IPS-20b (cell line): ENCODE results near the gene ATP6V1C2.

Source experiments
- H3K27ac ChIP-seq: one replicate; pipeline ENCODE4 v1.5.1; 2013; ENCODE audit warnings: low read length
- H3K27me3 ChIP-seq: 2 replicates; pipeline ENCODE4 v1.6.1; 2013; ENCODE audit warnings: mild to moderate bottlenecking, low read length, inconsistent platforms; ENCODE audit not compliant: insufficient read depth
- H3K36me3 ChIP-seq: 2 replicates; pipeline ENCODE4 v1.6.1; 2013; ENCODE audit warnings: low read depth, mild to moderate bottlenecking, inconsistent platforms, low read length, moderate library complexity; ENCODE audit not compliant: insufficient read depth
- H3K4me1 ChIP-seq: 2 replicates; pipeline ENCODE4 v1.6.1; 2013; ENCODE audit warnings: mild to moderate bottlenecking, control low read depth, inconsistent platforms, low read length, moderate library complexity; ENCODE audit not compliant: insufficient read depth
- H3K4me3 ChIP-seq: 2 replicates; pipeline ENCODE4 v1.5.1; 2013; ENCODE audit warnings: mild to moderate bottlenecking, low read length, inconsistent platforms
- H3K9ac ChIP-seq: 2 replicates; pipeline ENCODE4 v1.6.1; 2013; ENCODE audit warnings: low read depth, mild to moderate bottlenecking, inconsistent platforms, low read length, moderate library complexity
- H3K9me3 ChIP-seq: 2 replicates; pipeline ENCODE4 v1.6.1; 2013; ENCODE audit warnings: mild to moderate bottlenecking, low read depth, low read length, inconsistent platforms; ENCODE audit not compliant: insufficient read depth

ATP6V1C2 gene

DNA sequence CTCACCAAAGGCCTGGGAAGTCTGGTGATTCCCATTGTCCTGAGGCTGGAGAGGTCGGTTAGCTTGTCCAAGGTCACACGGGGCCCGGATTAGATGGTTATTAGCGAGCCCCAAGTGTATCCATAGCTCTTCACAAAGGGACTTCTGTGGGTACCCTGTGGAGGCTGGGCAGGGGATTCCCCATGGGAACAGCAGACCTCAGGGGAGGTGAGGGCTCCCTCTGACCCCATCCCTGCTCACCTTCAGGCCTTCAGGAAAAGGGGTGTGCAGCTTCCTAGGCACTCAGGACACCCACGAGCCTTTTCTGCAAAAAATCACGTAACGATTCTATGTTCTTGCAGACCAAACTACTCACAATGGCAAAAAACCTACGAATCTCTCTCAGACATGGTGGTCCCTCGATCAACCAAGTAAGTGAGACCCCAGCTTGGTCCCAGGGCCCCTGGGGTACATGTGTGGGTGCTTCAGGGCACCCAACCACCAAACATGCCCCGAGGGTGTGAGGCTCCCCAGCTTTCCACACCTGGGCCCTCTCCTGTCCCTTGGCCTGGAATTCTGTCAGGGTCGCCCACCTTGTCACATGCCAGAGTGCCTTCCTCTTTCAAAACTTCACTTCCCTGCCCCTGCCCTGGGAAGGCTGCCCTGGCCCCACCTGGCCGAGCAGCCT, 50.9 kb downstream of the ATP6V1C2 start:
- Histone ChIP-seq H3K36me3 (no peaks in the 10 kb centered on the region), H3K9ac (no peak overlapping the region), H3K27ac (no peak overlapping the region), H3K9me3 (no peaks in the 10 kb centered on the region), H3K4me3 (no peak overlapping the region), H3K4me1 (no peaks in the 10 kb centered on the region), H3K27me3 (no peaks in the 10 kb centered on the region)

DNA sequence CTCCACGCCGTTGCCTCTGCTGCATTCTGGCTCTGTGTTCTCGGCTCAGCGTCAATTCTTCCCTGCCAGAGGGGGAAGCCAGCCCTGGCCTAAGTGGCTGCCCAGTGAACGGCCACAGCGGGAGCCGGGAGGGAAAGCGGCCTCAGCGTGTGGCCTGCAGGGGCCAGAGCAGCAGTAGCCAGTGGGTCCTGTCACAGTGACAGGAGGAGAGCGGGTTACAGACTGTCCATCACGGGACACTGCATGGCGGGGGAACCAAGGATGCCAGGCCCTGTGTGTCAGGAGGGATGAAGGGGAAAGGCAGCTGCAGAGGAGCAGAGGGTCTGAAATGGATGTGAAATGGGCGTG, 51.4 kb downstream of the ATP6V1C2 start:
- Histone ChIP-seq H3K4me3 (no peak overlapping the region), H3K27ac (no peak overlapping the region), H3K4me1 (no peaks in the 10 kb centered on the region), H3K27me3 (no peaks in the 10 kb centered on the region), H3K9me3 (no peaks in the 10 kb centered on the region), H3K9ac (no peak overlapping the region), H3K36me3 (no peaks in the 10 kb centered on the region)

DNA sequence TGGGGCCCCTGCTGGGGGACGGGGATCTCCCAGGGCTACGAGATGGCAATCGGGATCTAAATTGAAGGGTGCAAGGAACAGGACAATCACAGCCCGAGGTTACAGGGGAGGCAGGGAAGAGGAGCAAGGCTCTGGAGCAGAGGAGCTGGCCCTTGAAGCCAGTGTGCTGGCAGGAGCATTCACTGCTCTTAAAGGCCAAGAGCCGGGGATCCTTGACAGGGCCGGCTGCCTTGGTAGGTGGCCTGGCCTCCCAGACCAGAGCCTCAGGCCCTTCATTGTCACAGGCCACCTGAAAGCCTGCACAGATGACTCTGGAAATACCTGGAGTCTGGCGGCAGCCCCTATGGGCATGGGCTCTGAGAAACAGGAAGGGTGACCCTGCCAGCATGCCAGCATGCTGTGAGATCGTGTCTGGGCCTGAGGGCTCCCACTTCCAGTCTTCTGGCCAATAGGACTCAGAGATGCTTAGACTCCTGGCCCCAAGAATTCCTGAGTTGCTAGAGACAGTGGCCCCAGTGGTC, 52.5 kb downstream of the ATP6V1C2 start:
- H3K9me3 ChIP-seq, result no peaks in the 10 kb centered on the region
- no peak overlapping the region for H3K9ac ChIP-seq
- no peak overlapping the region for H3K4me3 ChIP-seq
- H3K27me3 ChIP-seq, result no peaks in the 10 kb centered on the region
- peaks cover 4% of the 10 kb centered on the region; the same call in 1 of the 2 replicates for H3K36me3 ChIP-seq
- no peaks in the 10 kb centered on the region for H3K4me1 ChIP-seq
- H3K27ac ChIP-seq, result no peak overlapping the region

DNA sequence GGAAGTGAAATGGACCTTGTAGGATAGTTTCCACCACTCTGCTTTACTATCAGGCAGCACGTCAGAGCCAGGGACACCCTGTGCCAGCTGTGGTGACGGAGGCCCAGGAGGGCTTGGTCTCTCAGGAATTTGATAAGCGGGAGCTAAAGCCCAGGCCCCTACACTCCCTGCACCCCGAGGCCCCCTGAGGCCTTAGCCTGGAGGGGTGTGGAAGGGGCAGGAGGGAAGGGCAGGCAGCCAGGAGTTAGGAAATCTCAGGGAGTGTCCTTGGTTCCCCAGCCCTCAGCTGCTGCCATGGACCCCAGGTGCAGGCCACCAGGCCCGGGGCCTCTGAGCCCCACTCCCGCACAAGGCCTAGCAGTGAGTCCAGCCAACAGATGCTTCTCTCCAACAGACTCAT, 53.0 kb downstream of the ATP6V1C2 start:
- H3K9me3 ChIP-seq, result no peaks in the 10 kb centered on the region
- H3K27me3 ChIP-seq, result no peaks in the 10 kb centered on the region
- no peaks in the 10 kb centered on the region for H3K4me1 ChIP-seq
- H3K36me3 ChIP-seq, result peaks cover 4% of the 10 kb centered on the region; the same call in 1 of the 2 replicates
- H3K9ac ChIP-seq, result no peak overlapping the region
- no peak overlapping the region for H3K27ac ChIP-seq
- no peak overlapping the region for H3K4me3 ChIP-seq

DNA sequence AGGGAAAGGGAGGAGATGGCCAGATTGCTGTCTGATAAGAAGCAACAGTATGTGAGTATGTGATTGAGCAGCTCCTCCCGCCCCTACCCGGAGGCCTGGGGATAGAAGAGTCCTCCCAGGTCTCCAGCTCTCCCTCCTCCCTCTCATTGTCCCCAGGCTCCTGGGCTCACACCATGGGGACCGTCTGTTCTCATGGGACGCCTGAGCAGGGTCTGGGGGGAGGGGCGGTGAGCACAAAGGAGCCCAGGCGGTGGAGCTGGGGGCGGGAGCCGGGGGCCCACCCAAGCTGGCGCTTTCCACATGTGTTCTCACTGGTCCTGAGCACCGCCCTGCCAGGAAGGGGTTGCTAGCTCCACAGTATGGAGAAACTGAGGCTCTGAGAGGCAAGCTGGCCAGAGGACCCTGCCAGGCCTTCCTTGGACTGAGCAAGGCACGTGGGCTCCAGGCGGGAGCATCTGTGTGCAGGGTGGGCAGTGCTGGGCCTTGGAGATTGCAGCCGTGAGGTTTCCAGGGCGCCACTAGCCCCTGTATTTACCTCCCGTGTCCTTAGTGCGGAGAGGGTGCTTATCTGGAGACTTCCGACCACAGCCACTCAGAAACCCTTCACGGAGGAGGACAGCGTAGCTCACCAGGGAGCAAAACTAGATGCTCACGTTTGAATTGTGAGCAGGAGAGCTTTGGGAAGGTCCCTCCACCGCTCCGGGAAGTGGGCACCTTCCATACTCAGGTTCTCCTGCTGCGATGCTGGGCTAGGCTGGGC, 53.8 kb downstream of the ATP6V1C2 start:
- no peak overlapping the region for H3K27ac ChIP-seq
- H3K4me3 ChIP-seq, result no peak overlapping the region
- no peak overlapping the region for H3K9ac ChIP-seq
- H3K4me1 ChIP-seq, result no peaks in the 10 kb centered on the region
- H3K9me3 ChIP-seq, result no peaks in the 10 kb centered on the region
- H3K27me3 ChIP-seq, result no peaks in the 10 kb centered on the region
- peaks cover 11% of the 10 kb centered on the region; the same call in 1 of the 2 replicates for H3K36me3 ChIP-seq

DNA sequence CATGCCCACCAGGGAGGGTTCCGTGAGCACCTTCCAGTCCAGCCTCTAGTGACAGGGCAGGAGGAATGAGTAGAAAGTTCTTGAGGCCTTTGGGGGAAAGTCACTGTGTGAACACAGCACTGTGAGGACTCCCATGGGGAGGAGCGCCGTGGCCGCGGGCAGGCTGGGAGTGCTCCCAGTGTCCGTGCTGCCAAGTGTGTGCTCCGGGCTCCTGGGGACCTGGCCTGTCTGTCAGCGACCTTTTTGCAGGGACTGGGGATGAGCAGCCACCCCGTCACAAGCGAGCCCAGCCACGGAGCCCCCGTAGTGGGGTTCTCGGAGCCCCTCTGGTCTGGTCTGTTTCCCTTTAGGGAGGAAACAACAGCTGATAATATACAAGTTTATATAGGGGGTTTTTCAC, 54.4 kb downstream of the ATP6V1C2 start:
- Histone ChIP-seq H3K27ac (no peak overlapping the region), H3K27me3 (no peaks in the 10 kb centered on the region), H3K9me3 (no peaks in the 10 kb centered on the region), H3K4me3 (no peak overlapping the region), H3K36me3 (peaks cover 17% of the 10 kb centered on the region), H3K9ac (no peak overlapping the region), H3K4me1 (no peaks in the 10 kb centered on the region)

DNA sequence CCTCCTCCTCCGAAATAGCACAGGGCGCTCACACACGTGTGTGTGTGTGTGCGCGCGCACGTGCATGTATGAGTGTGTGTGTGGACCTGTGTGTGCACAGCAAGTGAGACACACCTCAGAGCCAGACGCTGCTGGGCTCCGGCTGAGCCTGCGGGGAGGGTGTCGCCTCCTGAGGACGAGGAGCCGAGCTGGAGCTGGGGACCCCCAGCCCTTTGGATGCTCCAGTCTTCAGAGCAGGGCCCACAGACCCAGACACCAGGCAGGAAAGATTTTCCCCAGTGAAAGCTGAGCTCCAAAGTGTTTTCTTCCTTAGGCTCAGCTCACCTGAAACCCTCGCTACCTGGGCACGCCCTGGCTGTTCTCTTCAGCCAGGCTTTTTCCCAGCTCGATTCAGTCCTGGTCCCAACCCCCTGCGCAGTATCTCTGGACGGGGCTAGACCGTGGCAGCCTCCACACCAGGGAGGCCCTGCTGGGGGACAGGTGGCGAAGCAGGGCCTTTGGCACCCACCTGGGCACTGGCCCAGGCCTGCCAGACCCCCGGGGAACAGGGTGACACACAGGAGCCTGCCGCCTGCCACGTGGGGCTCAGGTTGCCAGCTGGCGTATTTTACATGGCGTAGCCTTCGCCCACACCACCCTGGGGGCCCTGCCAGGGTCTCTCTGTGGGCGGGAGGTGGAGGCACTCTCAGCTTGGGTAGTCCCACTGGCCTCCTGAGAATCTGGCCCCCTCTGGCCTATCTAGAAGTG, 55.0 kb downstream of the ATP6V1C2 start:
- no peaks in the 10 kb centered on the region for H3K9me3 ChIP-seq
- no peaks in the 10 kb centered on the region for H3K27me3 ChIP-seq
- H3K9ac ChIP-seq, result no peak overlapping the region
- no peaks in the 10 kb centered on the region for H3K4me1 ChIP-seq
- H3K27ac ChIP-seq, result no peak overlapping the region
- H3K36me3 ChIP-seq, result peaks cover 23% of the 10 kb centered on the region
- H3K4me3 ChIP-seq, result no peak overlapping the region

DNA sequence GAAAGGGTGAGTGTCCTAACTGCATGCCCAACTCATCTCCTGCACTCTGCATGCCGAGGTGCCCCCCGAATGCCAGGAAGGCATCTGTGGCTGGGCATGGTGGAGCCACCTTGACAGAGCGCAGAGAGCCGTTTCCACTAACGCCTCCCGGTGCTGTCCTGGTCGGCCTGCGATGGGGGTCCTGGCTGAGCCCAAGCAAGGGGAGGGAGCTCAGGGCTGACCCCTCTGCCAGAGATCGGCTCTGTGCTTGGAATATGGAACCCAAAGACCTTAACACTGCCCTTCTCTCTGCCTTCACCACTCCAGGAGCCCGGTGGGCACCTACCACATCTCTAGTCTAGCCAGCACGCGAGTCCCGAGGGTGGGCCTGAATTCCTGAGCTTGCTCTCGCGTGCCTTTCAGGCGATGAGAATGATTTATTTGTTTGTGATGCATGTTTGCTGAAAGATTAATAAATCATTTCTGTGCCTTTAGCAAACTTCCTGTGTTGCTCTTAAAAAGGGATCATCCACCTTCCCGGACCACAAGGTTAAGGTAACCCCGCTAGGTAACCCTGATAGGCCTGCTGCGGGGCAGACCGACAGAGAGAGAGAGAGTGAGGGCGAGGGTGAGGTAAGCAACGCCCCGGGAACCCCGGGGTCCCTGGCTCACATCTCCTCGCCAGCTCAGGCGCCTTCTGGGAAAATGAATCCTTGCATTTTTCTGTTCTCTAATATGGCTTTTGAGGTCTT, 55.8 kb downstream of the ATP6V1C2 start:
- H3K9ac ChIP-seq, result no peak overlapping the region
- no peak overlapping the region for H3K4me3 ChIP-seq
- H3K27me3 ChIP-seq, result no peaks in the 10 kb centered on the region
- no peaks in the 10 kb centered on the region for H3K9me3 ChIP-seq
- no peaks in the 10 kb centered on the region for H3K4me1 ChIP-seq
- H3K27ac ChIP-seq, result no peak overlapping the region
- peaks cover 32% of the 10 kb centered on the region for H3K36me3 ChIP-seq

DNA sequence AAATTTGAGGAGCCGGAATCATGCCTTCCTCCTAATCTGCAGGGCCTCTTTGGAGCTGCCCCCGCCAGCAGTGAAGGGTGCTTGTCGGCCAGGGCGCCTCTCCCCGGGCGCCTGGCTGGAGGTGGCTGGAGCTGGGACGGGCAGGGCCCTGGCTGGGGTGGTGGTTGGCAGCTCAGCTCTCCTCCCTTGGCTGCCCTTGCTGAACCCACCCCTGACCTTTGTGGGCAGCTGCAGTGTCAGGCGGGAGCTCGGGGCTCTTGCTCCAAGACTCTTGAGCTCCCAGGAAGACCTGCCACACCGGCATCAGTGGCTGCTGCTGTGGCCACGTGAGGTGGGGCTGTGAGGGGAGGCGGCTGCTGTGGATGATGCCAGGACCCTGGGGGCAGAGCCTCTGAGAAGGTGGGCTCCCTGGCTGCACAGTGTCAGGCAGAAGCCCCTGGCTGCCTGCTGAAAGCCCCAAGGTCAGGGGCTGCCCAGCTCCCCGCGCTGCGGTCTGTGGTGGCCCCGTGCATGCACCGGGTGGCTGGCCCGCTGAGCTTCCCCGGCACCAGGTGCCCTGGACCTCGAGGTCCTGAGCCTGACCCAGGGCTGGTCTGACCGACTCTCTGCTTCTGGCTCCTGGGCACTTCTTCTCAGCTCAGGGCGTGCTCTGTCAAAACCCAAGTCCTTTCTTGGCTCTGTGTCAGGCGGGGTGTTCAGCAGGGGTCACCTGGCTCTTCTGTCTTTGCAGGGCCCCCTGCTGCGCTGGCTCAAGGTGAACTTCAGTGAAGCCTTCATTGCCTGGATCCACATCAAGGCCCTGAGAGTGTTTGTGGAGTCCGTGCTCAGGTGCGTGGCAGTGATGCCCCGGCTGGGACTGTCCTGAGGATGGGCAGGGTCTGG, 56.7 kb downstream of the ATP6V1C2 start:
- Histone ChIP-seq H3K9me3 (no peaks in the 10 kb centered on the region), H3K4me3 (no peak overlapping the region), H3K36me3 (peaks cover 39% of the 10 kb centered on the region), H3K27me3 (no peaks in the 10 kb centered on the region), H3K4me1 (no peaks in the 10 kb centered on the region), H3K9ac (no peak overlapping the region), H3K27ac (no peak overlapping the region)

DNA sequence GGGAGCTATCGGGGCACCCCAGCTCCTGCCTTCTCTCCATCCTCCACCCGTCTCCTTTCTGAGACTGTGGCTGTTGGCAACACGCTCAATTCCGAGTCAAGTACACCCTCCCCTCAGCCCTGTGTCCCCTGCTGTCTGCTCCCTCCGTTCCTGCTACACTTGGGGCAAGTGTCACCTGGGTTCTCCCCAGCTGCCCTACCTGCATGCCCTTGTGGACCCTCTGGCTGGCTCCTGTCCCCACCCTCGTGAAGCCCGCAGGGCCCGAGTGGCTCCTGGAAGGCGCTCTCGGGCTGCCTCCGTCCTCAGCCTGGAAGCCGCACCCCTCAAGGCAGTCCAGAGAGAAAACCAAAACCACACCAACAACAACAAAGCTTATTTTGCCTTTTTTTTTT, 57.3 kb downstream of the ATP6V1C2 start:
- H3K27me3 ChIP-seq, result no peaks in the 10 kb centered on the region
- peaks cover 45% of the 10 kb centered on the region for H3K36me3 ChIP-seq
- no peak overlapping the region for H3K9ac ChIP-seq
- no peak overlapping the region for H3K4me3 ChIP-seq
- H3K4me1 ChIP-seq, result no peaks in the 10 kb centered on the region
- H3K27ac ChIP-seq, result no peak overlapping the region
- H3K9me3 ChIP-seq, result no peaks in the 10 kb centered on the region
